Measurements from ENCODE around the gene RAD18.

Gene RAD18

GRCh38 chr3:8835385-8835784 lies 127.9 kb downstream of the RAD18 start:
- no peak for DNase-seq (ENCODE audit: low read depth)

DNA sequence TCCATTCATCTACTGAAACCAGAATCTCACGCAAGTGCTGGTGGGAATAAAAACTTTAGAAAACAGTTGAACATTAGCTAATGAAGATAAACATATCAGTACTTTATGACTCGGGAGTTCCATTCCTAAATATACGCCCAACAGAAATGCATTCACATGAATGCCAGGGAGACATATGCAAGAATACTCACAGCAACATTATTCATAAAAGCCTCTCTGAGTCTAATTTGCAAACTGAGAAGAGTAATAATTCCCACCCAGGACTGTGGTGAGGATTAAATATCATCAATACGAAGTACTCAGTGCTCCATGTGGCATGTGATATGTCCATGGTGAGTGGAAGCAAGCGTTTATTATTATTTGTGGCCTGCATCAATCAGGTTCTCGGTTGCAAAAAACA lies 128.3 kb downstream of the RAD18 start:
- no peak for DNase-seq (ENCODE audit: low read depth)

- DNase-seq (ENCODE audit: low read depth) = no peak
Observed at GRCh38 chr3:8827641-8828040, 135.6 kb downstream of the RAD18 start.

Measured in GM04503 (cell line).